Muscle layer of colon (tissue), 2 donors: Measurements from ENCODE around the gene AKT3.
"Not testable (repeated sequence)": the region's sequence is repeated elsewhere in the genome, so short reads cannot be mapped to it uniquely, and the experiment has no call there.

ENCODE experiments used
- H3K27ac ChIP-seq: one replicate; pipeline ENCODE4 v1.7.0; 2013; ENCODE audit warnings: low read depth, mild to moderate bottlenecking, low read length, moderate library complexity
- H3K27me3 ChIP-seq, 2 donors: one replicate each; pipeline ENCODE4 v1.7.0; 2013; ENCODE audit warnings: low read length in 2 of 2, mild to moderate bottlenecking in 2 of 2; ENCODE audit not compliant: insufficient read depth in 2 of 2, control insufficient read depth in 1 of 2
- H3K36me3 ChIP-seq: one replicate; pipeline ENCODE4 v1.7.0; 2013; ENCODE audit warnings: mild to moderate bottlenecking, low read length; ENCODE audit not compliant: insufficient read depth
- H3K4me1 ChIP-seq: one replicate; pipeline ENCODE4 v1.7.0; 2013; ENCODE audit warnings: mild to moderate bottlenecking, low read length; ENCODE audit not compliant: insufficient read depth
- H3K4me3 ChIP-seq, 2 donors: one replicate each; pipeline ENCODE4 v1.7.0; 2013; ENCODE audit warnings: low read length in 2 of 2, low read depth in 1 of 2, mild to moderate bottlenecking in 1 of 2, moderate library complexity in 1 of 2
- H3K9ac ChIP-seq: one replicate; pipeline ENCODE4 v1.7.0; 2013; ENCODE audit warnings: low read length
- H3K9me3 ChIP-seq: one replicate; pipeline ENCODE4 v1.7.0; 2013; ENCODE audit warnings: mild to moderate bottlenecking, low read length
- donor health status: abdominal sarcoma.
- donor health status: Adenocarcinoma of cecum.

The AKT3 gene

DNA sequence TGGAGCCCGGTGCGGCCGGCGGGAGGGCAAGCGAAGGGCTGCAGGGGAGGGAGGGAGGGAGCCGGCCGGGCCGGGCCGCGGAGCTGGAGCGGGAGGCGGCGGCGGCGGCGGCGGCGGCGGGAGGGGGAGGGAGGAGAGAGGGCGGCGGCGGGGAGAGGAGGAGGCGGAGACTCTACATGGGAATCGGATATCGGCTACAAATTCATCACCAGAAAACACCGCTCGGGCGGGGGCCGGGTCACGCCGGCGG is at the start of gene AKT3:
TSS of gene AKT3 (minus strand) at position 42 of the 250 bp plus-strand sequence. CDS start 7,073 bp downstream, outside the sequence.
- Histone ChIP-seq H3K4me1 (peaks cover 11% of the 10 kb centered on the region), H3K4me3 (peak within 1 kb of the TSS; percentile 86 to 96), H3K27ac (peak within 1 kb of the TSS; percentile 86), H3K9me3 (no peaks in the 10 kb centered on the region), H3K27me3 (no peaks in the 10 kb centered on the region), H3K9ac (peak within 1 kb of the TSS; percentile 73), H3K36me3 (no peaks in the 10 kb centered on the region)

- Histone ChIP-seq H3K4me1 (no peaks in the 10 kb centered on the region), H3K4me3 (no peak overlapping the region), H3K27ac (no peak overlapping the region), H3K9ac (no peak overlapping the region), H3K9me3 (no peaks in the 10 kb centered on the region), H3K27me3 (no peaks in the 10 kb centered on the region), H3K36me3 (no peaks in the 10 kb centered on the region)
Observed at GRCh38 chr1:243898278-243898677, 48.2 kb upstream of the AKT3 start.

DNA sequence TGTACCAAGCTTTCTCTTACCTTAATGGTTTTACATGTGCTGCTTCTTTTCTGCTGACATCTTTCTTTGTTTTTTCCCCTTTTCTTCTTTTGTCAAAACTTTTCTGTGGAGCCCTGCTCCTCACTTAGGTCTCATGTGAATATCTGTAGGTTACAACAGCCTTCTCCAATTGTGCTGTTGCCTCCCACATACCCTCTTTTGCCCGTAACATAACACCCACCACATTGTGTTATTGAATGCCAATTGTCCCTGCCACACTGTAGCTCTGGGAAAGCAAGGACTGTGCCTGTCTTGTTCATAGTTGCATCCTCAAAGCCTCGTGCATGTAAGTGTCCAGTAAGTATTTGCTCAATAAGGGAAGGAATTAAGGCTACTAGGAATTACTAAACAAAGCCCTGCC is 46.3 kb upstream of the AKT3 start:
- no peaks in the 10 kb centered on the region for H3K9me3 ChIP-seq
- no peaks in the 10 kb centered on the region for H3K4me1 ChIP-seq
- no peak overlapping the region for H3K9ac ChIP-seq
- H3K36me3 ChIP-seq: no peaks in the 10 kb centered on the region
- no peak overlapping the region for H3K4me3 ChIP-seq
- no peaks in the 10 kb centered on the region for H3K27me3 ChIP-seq
- no peak overlapping the region for H3K27ac ChIP-seq

- no peak overlapping the region for H3K27ac ChIP-seq
- no peaks in the 10 kb centered on the region for H3K27me3 ChIP-seq
- H3K4me3 ChIP-seq: no peak overlapping the region
- no peaks in the 10 kb centered on the region for H3K36me3 ChIP-seq
- no peaks in the 10 kb centered on the region for H3K9me3 ChIP-seq
- no peaks in the 10 kb centered on the region for H3K4me1 ChIP-seq
- no peak overlapping the region for H3K9ac ChIP-seq
Observed at GRCh38 chr1:243892456-243892855, 42.4 kb upstream of the AKT3 start.

GRCh38 chr1:243890576-243890975 is 40.5 kb upstream of the AKT3 start:
- Histone ChIP-seq H3K36me3 (no peaks in the 10 kb centered on the region), H3K27me3 (no peaks in the 10 kb centered on the region), H3K9ac (no peak overlapping the region), H3K9me3 (no peaks in the 10 kb centered on the region), H3K27ac (no peak overlapping the region), H3K4me3 (no peak overlapping the region), H3K4me1 (no peaks in the 10 kb centered on the region)

GRCh38 chr1:243885806-243886205 is 35.8 kb upstream of the AKT3 start:
- H3K4me1 ChIP-seq: no peaks in the 10 kb centered on the region
- no peak overlapping the region for H3K4me3 ChIP-seq
- H3K27ac ChIP-seq: no peak overlapping the region
- no peak overlapping the region for H3K9ac ChIP-seq
- no peaks in the 10 kb centered on the region for H3K27me3 ChIP-seq
- H3K9me3 ChIP-seq: no peaks in the 10 kb centered on the region
- no peaks in the 10 kb centered on the region for H3K36me3 ChIP-seq

- no peak overlapping the region for H3K27ac ChIP-seq
- no peaks in the 10 kb centered on the region for H3K9me3 ChIP-seq
- no peaks in the 10 kb centered on the region for H3K4me1 ChIP-seq
- no peaks in the 10 kb centered on the region for H3K36me3 ChIP-seq
- no peak overlapping the region for H3K4me3 ChIP-seq
- no peak overlapping the region for H3K9ac ChIP-seq
- no peaks in the 10 kb centered on the region for H3K27me3 ChIP-seq
Observed at GRCh38 chr1:243884603-243885002, 34.6 kb upstream of the AKT3 start.

- Histone ChIP-seq H3K27me3 (no peaks in the 10 kb centered on the region), H3K4me1 (no peaks in the 10 kb centered on the region), H3K9ac (no peak overlapping the region), H3K4me3 (no peak overlapping the region), H3K9me3 (no peaks in the 10 kb centered on the region), H3K36me3 (no peaks in the 10 kb centered on the region), H3K27ac (no peak overlapping the region)
Observed at GRCh38 chr1:243883551-243883950, 33.5 kb upstream of the AKT3 start.

GRCh38 chr1:243882276-243882675 is 32.2 kb upstream of the AKT3 start:
- no peaks in the 10 kb centered on the region for H3K4me1 ChIP-seq
- no peak overlapping the region for H3K4me3 ChIP-seq
- H3K9me3 ChIP-seq: no peaks in the 10 kb centered on the region
- no peak overlapping the region for H3K27ac ChIP-seq
- H3K27me3 ChIP-seq: no peaks in the 10 kb centered on the region
- H3K36me3 ChIP-seq: no peaks in the 10 kb centered on the region
- H3K9ac ChIP-seq: no peak overlapping the region

DNA sequence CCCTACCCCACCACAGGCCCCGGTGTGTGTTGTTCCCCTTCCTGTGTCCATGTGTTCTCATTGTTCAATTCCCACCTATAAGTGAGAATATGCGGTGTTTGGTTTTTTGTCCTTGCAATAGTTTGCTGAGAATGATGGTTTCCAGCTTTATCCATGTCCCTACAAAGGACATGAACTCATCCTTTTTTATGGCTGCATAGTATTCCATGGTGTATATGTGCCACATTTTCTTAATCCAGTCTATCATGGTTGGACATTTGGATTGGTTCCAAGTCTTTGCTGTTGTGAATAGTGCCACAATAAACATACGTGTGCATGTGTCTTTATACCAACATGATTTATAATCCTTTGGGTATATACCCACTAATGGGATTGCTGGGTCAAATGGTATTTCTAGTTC is 27.0 kb upstream of the AKT3 start:
- H3K9me3 ChIP-seq, H3K9ac ChIP-seq, H3K36me3 ChIP-seq, H3K4me1 ChIP-seq, H3K27ac ChIP-seq, H3K4me3 ChIP-seq, H3K27me3 ChIP-seq: not testable (repeated sequence)

GRCh38 chr1:243855616-243856318 is 5.7 kb upstream of the AKT3 start:
- Histone ChIP-seq H3K4me1 (peaks cover 6% of the 10 kb centered on the region), H3K27me3 (no peaks in the 10 kb centered on the region), H3K27ac (no peak overlapping the region), H3K9ac (no peak overlapping the region), H3K4me3 (no peak overlapping the region), H3K36me3 (no peaks in the 10 kb centered on the region), H3K9me3 (no peaks in the 10 kb centered on the region)

- Histone ChIP-seq H3K4me1 (peaks cover 11% of the 10 kb centered on the region), H3K27ac (no peak overlapping the region), H3K4me3 (peak overlapping the region in 1 of 2 donors; percentile 86), H3K9ac (peak overlapping the region; percentile 73), H3K9me3 (no peaks in the 10 kb centered on the region), H3K36me3 (no peaks in the 10 kb centered on the region), H3K27me3 (no peaks in the 10 kb centered on the region)
Observed at GRCh38 chr1:243851765-243852164, 1.7 kb upstream of the AKT3 start.
